Breast epithelium (tissue), 3 donors: ENCODE results near the gene LMCD1.

Experiments
- POLR2AphosphoS5 ChIP-seq, 3 donors: sonication (generic); formaldehyde crosslinking; IDR thresholded peaks; one replicate each; pipeline ENCODE4 v1.6.1; 2017; ENCODE audit warnings: antibody characterized with exemption in 3 of 3
- TF ChIP-seq, protein P1 (sequence below), 3 donors: fragments of 450-650 bp; IDR thresholded peaks; one replicate each; pipeline ENCODE4 v1.5.1; 2016 to 2017; ENCODE audit warnings: antibody characterized with exemption in 3 of 3, mild to moderate bottlenecking in 3 of 3, moderate library complexity in 3 of 3

DNA sequence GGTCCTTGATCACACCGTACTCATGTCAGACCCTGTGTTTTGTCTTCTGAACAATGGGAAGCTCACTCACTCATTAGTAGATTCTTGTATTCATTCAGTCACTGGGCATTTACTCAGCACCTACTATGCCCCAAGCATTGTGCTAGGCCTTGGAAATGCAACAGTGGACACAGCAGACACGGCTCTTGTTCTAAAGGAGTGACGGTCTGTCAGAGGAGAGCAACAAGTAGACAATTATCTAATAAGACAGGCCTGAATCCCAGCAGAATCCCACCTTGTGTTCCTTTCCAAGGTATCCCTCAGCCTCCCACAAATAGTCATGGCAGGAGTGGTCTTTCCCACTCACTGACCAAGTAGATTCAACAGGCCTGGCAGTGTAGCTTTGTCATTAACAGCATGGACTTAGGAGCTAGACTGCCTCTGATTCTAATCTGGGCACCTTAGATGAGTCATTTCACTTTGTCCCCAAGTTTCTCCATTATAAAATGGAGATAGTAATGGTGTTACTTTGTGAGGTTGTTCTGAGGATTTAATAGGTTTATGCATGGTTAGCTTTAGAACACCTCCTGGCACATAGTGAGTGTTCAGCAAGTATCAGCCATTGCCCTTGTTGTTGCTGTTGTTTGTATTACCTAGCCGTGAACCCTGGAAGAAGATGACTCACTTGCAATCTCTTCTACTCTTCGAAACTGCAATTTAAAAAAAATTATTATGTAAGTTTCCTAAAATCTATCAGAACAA, 73.9 kb downstream of the LMCD1 start:
- no peak for TF ChIP-seq POLR2AphosphoS5 (IDR thresholded peaks at IDR 0.05)
- TF ChIP-seq, protein P1, sequence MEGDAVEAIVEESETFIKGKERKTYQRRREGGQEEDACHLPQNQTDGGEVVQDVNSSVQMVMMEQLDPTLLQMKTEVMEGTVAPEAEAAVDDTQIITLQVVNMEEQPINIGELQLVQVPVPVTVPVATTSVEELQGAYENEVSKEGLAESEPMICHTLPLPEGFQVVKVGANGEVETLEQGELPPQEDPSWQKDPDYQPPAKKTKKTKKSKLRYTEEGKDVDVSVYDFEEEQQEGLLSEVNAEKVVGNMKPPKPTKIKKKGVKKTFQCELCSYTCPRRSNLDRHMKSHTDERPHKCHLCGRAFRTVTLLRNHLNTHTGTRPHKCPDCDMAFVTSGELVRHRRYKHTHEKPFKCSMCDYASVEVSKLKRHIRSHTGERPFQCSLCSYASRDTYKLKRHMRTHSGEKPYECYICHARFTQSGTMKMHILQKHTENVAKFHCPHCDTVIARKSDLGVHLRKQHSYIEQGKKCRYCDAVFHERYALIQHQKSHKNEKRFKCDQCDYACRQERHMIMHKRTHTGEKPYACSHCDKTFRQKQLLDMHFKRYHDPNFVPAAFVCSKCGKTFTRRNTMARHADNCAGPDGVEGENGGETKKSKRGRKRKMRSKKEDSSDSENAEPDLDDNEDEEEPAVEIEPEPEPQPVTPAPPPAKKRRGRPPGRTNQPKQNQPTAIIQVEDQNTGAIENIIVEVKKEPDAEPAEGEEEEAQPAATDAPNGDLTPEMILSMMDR (IDR thresholded peaks at IDR 0.05): no peak
